Nephron (organoid): ENCODE data around the gene TEX2.

Source experiments
- H3K27ac Mint-ChIP-seq, 3 experiments: 2 replicates each; pipeline ENCODE4 v1.8.0; 2020; ENCODE audit warnings: mixed read lengths in 3 of 3, mild to moderate bottlenecking in 2 of 3, moderate library complexity in 1 of 3
- H3K27me3 Mint-ChIP-seq: 2 replicates; pipeline ENCODE4 v1.8.0; 2021; ENCODE audit warnings: low read depth, mild to moderate bottlenecking, moderate library complexity, mixed read lengths
- H3K36me3 Mint-ChIP-seq: 2 replicates; pipeline ENCODE4 v1.8.0; 2020; ENCODE audit warnings: low read depth, mixed read lengths
- H3K4me1 Mint-ChIP-seq: 2 replicates; pipeline ENCODE4 v1.8.0; 2020; ENCODE audit warnings: mixed read lengths
- H3K4me3 Mint-ChIP-seq, 3 experiments: 2 replicates each; pipeline ENCODE4 v1.8.0; 2020; ENCODE audit warnings: mild to moderate bottlenecking in 3 of 3, mixed read lengths in 3 of 3, moderate library complexity in 2 of 3
- H3K9me3 Mint-ChIP-seq: 2 replicates; pipeline ENCODE4 v1.8.0; 2020; ENCODE audit warnings: mixed read lengths
- CTCF ChIP-seq, 3 experiments: fragments of 200-600 bp; sonication (generic); IDR thresholded peaks; one replicate each; pipeline ENCODE4 v1.5.0; 2021; ENCODE audit warnings: antibody characterized with exemption in 3 of 3; ENCODE audit not compliant: unreplicated experiment in 3 of 3

The TEX2 gene

DNA sequence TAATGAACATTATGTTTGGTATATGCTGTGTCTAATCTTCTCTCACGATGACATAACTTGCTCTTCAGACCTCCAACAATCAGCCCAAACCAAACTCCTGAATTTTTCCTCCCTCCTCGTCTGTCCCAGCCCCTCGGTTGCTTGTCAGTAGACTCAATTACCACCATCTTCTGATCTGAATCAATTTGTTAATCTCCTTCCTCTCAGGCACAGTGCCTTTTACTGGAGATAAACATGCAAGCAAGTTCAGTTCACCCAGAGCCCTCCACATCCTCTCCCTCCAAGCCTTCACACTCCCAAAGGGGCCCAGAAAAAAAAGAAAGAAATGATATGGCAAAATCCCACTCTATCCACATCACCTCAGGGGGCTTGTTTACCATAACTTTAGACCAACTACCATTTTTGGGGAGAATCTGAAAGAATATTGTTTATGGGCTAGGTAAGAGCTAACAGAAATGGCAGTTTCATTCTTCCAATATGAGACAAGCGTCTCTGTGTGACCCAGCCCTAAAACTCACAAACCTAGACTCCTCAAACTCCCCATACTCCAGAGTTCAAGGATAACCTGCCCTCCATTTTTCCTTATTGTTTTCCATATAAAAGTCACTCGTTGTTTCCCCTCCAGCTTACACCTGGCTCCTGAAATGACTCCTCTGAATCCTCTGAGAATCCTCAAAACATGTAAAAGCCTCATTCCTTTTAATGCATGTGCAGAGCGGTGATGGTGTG, 1.5 kb downstream of the TEX2 start:
- Mint-ChIP-seq H3K4me3 (peak overlapping the region; percentile 90 to 97 (median 94)), H3K27me3 (peaks cover 9% of the 10 kb centered on the region), H3K9me3 (no peaks in the 10 kb centered on the region), H3K4me1 (peaks cover 35% of the 10 kb centered on the region), H3K27ac (peak overlapping the region; percentile 59 to 83 (median 80)), H3K36me3 (no peaks in the 10 kb centered on the region)
- TF ChIP-seq CTCF (IDR thresholded peaks at IDR 0.05; ENCODE audit: unreplicated experiment in 3 of 3) = no peak

- Mint-ChIP-seq H3K9me3 (no peaks in the 10 kb centered on the region), H3K27ac (no peak overlapping the region), H3K4me1 (peaks cover 40% of the 10 kb centered on the region), H3K4me3 (peak overlapping the region; percentile 28 to 68 (median 51)), H3K27me3 (peaks cover 9% of the 10 kb centered on the region), H3K36me3 (no peaks in the 10 kb centered on the region)
- TF ChIP-seq CTCF (IDR thresholded peaks at IDR 0.05; ENCODE audit: unreplicated experiment in 3 of 3) = no peak
Measured at GRCh38 chr17:64260886-64261285, 2.2 kb downstream of the TEX2 start.

DNA sequence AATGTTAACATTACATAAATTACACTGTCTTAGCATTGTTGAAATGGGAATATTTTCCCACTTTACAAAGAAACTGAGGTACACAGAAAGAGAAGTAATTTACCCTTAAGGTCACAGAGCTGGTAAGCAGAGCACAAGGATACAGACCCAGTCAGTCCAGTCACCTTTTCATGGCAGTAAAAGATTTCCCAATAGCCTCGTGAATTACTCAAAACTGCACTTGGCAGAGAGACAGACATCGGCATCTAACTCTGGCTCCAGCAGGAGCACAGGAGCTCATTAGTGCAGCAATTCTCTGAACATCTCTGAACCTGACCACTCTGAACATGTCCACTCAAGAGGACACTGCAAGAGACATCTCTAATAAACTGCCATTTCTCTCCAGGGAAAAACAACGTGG, 3.1 kb downstream of the TEX2 start:
- no peaks in the 10 kb centered on the region for H3K36me3 Mint-ChIP-seq
- H3K4me1 Mint-ChIP-seq = peaks cover 40% of the 10 kb centered on the region
- H3K27ac Mint-ChIP-seq = peak overlapping the region in 1 of 3 experiments; percentile 54
- peak overlapping the region in 2 of 3 experiments; percentile 58 to 67 for H3K4me3 Mint-ChIP-seq
- no peaks in the 10 kb centered on the region for H3K9me3 Mint-ChIP-seq
- peaks cover 7% of the 10 kb centered on the region for H3K27me3 Mint-ChIP-seq
- TF ChIP-seq CTCF (IDR thresholded peaks at IDR 0.05; ENCODE audit: unreplicated experiment in 3 of 3) = no peak

DNA sequence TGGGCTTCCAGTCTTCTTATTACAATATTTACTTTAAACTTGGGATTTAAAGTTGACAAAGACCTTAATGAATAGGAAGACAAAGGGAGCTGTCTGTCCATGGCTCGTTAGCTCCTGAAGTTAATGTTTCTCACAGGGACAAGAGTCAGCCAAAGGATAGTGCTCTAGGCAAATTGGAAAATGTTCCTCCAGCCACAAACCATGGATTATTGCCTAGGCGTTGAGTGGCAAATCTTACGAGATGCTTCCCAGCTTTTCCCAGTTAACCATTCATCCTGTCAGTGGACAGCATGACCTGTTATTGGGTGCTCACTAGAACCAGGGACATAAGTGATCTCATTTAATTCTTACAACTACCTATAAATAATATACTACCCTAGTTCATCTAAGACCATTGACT, 3.6 kb downstream of the TEX2 start:
- TF ChIP-seq CTCF (IDR thresholded peaks at IDR 0.05; ENCODE audit: unreplicated experiment in 3 of 3) = no peak
- H3K27ac Mint-ChIP-seq = peak overlapping the region in 1 of 3 experiments; percentile 54
- peaks cover 40% of the 10 kb centered on the region for H3K4me1 Mint-ChIP-seq

GRCh38 chr17:64256913-64257807, 5.9 kb downstream of the TEX2 start:
- no peak for TF ChIP-seq CTCF (IDR thresholded peaks at IDR 0.05; ENCODE audit: unreplicated experiment in 3 of 3)
- Mint-ChIP-seq H3K4me3 (no peak overlapping the region), H3K4me1 (peaks cover 49% of the 10 kb centered on the region), H3K9me3 (no peaks in the 10 kb centered on the region), H3K36me3 (no peaks in the 10 kb centered on the region), H3K27ac (peak overlapping the region in 1 of 3 experiments; percentile 56), H3K27me3 (no peaks in the 10 kb centered on the region)

More for the DNA sequence above, 3.6 kb downstream of the TEX2 start:
- H3K27me3 Mint-ChIP-seq = peaks cover 2% of the 10 kb centered on the region
- no peaks in the 10 kb centered on the region for H3K36me3 Mint-ChIP-seq
- H3K4me3 Mint-ChIP-seq = peak overlapping the region in 2 of 3 experiments; percentile 58 to 67
- no peaks in the 10 kb centered on the region for H3K9me3 Mint-ChIP-seq
